HG03378 (cell line): ENCODE results near the gene ZNF343.

Experiments used
- ATAC-seq: cut with Tn5 transposase; IDR thresholded peaks from one replicate; pipeline ENCODE4 v1.9.1; 2021; ENCODE audit warnings: mild to moderate bottlenecking, moderate library complexity; ENCODE audit not compliant: unreplicated experiment

Gene ZNF343

DNA sequence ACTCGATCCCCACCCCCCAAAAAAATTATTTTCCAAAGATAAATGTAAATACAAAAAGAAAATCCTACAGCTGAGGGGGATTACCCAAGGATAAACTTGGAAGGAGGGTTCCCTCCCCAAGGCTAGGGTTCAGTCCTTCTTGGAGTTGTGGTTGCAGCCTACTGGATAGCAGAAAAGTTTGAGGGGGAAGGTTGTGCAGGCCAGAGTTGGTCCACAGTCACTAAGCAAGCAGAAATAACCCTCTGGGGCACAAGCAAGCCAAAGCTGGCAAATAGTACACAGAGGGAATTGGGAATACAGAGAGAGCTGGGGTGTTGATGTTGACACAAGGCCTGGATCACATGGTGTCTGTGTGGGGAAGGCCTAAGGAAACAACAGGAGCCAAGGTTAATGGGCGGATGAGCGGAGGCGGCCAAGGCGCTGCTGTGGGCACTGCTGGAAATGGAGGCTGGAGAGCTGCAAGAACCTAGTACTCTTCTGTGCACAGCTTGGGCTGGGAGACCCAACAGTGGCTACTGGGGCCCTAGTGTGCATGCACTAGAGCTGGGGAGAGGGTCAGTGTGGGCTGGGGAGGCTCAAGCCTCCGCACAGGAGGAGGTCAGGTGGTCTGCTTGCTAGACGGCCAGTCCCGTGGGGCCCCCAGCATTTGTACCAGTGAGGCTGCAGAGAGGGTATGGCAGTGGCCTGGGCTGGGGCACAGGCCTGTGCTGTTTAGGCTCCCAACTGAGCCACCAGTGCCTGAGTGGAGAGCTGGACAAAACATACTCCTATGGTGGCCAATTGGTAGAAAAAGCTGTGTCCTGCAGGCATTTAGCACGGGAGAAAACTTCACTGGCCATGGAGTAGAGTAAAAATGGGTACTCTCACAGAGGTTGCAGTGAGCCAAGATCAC lies 32.6 kb downstream of the ZNF343 start:
- no peak for ATAC-seq

DNA sequence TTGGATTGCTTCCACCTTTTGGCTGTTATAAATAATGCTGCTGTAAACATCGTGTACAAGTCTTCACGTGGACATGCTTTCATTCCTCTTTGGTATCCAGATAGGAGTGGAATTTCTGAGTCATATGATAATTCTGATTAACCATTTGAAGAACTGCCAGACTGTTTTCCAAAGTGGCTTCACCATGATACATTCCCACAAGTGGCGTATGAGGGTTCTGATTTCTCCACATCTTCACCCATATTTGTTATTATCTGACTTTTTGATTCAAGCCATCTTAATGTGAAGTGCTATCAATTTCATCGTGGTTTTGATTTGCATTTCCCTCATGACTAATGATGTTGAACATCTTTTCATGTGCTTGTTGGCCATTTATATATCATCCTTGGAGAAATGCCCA lies 35.2 kb downstream of the ZNF343 start:
- no peak for ATAC-seq

DNA sequence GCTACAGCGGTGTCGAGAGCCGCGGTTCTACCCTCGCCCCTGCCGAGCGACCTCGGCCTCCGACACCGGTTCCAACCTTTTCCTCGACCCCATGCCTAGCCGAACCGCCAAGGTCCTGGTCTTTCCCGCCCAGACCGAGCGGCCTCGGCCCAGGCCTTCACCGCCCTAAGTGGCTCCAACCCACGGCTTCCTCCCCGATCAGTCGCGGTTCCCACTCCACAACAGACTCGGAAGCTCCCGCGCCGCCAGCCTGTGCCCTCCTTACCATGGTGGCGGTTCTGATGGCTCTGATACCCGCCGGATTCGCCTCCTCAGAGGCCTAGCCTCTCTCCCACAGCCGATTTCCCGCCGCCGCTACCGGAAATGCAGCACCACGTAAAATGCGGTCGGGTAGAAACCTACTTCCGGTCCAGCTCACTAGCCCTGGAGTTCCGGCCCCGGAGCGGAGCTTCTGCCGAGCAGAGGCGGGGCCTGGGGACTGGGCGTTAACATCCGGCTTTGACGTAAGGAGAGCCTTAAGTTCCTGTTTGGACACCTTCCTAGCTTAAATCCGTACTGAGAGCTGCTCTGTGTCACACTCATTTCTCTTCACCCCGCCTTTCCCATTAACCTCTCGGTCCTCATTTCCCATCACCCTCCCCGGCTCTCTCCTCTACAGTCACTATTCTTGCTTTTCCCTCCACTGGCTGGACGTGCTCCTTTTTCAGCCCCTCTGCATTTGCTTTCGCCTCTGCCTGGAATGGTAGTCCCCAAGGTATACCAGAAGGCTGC lies 38.1 kb downstream of the ZNF343 start, which contains the start of gene SNRPB:
TSS of gene SNRPB (minus strand) at position 367 of the 771 bp plus-strand sequence. CDS start at position 268, 99 bp downstream.
- peak; percentile 95 for ATAC-seq

DNA sequence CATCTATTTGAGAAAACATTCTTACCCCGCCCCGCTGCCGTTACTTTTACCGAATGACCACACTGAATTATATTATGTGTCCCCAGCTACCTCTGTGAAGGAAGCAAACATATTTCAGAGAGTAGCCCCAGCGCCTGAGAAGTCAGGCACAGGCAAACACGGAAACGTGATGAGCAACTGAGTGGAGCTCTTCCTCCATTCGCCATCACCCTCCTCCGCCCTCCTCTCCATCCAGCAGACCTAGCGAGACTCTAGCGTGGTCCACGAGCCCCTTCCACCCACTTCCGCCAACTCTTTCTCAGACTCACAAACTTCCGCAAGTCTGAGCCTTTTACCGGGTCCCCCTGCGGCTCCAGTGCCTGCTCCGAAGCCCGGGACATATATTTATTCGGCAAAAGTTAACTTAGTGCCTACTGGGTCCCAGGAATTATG lies 38.7 kb downstream of the ZNF343 start:
- peak; percentile 8 for ATAC-seq

DNA sequence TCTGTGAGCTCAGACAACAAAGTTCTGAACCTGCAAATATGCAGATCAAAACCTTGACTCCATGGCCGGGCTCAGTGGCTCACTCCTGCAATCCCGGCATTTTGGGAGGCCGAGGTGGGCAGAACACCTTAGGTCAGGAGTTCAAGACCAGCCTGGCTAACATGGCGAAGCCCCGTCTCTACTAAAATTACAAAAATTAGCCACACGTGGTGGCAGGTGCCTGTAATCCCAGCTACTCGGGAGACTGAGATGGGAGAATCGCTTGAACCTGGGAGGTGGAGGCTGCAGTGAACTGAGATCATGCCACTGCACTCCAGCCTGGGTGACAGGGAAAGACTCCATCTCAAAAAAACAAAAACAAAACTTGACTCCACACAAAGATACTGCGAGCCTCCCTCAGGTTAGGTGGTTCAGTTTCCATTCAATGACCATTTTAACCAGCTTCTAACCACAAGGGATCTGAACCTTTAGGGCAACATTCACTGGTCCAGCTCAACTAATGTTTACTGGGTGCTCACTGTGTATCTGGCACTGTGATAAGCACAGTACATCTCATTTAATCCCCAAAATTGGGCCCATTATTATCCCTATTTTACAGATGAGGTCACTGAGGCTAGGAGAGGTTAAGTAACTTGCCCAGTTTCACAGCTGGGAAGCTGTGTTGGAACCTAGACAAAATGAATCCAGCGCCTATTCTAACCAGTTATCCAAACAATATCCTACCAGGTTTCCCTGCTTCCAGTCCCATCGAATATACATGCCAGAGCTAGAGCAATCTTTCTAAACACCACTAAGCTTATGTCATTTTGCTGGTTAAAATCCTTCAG lies 39.9 kb downstream of the ZNF343 start:
- ATAC-seq: no peak

DNA sequence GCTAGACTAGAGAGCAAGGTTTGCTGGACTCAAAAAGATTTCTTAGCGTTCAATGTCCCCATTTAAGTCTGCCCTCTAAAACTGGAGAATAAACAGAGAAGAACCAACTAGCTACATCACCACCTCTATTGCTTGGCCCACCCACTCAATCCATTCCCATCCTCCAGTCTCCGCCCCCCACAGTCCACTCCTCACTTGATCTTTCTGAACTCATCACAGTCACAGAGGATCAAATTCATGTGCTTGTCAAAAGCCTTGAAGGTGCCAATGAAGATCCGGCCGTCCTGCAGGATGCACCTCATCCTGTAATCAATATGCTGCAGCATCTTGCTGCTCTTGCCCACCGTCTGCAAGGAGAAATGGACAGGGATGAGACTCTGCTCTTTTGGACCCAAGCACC lies 41.3 kb downstream of the ZNF343 start:
- ATAC-seq: no peak

DNA sequence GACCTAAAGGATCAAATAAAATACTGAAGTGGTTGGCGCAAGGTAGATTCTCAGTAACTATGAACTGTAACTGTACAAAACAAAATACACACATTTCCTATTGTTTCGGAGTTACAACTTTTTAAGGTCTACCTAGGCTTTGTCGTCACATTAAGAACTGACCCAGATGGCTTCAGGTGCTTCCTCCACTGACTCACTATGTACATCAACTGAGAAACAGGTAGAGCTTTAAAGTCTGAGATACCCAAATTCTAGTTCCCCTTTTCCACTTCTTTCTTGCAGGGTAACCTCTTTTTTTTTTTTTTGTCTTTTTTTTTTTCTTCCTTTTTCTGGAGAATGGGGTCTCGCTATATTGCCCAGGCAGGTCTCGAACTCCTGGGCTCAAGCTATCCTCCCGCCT lies 43.6 kb downstream of the ZNF343 start:
- no peak for ATAC-seq

DNA sequence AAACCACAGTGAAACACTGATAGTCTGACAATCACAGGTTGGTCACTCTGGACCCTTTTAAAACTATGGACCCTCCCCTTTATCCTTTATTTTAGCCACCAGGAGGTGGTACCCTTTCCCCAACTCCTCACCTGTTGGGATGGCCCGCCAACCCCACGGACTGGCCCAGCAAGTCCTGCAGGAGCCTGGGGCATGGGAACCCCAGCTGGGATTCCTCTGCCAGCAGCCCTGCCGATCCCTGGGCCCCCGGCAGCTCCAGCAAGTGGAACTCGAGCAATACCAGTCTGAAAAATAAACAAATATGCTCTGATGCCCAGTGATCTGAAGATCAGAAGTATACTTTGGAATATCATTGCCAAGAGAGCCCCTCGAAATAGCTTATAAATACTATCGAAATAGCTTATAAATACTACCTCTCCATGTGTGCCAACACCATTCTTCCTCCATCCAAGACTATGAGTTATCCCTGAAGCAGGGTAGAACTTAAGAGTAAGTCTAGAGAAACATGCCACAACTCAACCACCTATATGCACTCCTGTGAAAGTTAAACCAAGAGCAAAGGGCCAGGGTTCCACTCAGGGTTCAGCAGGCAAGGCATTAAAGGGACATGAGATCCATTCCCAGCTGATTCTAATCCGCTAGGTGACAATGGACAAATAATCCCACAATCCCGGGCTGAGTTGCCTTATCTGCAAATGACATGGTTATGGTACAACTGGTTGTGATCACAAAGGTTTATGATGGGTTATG lies 44.9 kb downstream of the ZNF343 start:
- no peak for ATAC-seq

DNA sequence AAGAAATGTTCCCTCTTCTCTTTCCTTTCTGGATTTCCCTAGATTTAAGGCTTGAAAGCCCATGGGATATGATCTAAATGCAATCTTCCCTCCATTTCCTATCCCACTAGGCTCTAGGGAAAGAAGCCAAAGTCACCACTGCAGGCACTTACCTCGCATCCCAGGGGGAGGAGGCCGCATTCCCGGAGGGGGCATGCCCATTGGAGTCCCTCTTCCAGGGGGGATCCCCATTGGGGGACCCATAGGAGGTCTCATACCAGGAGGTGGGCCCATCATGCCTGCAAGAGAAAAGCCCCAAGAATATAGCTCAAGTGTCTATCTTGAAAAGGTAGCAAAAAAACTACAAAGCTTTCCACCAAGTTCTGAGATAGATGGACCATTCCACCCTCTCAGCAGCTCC lies 46.2 kb downstream of the ZNF343 start:
- ATAC-seq: no peak

DNA sequence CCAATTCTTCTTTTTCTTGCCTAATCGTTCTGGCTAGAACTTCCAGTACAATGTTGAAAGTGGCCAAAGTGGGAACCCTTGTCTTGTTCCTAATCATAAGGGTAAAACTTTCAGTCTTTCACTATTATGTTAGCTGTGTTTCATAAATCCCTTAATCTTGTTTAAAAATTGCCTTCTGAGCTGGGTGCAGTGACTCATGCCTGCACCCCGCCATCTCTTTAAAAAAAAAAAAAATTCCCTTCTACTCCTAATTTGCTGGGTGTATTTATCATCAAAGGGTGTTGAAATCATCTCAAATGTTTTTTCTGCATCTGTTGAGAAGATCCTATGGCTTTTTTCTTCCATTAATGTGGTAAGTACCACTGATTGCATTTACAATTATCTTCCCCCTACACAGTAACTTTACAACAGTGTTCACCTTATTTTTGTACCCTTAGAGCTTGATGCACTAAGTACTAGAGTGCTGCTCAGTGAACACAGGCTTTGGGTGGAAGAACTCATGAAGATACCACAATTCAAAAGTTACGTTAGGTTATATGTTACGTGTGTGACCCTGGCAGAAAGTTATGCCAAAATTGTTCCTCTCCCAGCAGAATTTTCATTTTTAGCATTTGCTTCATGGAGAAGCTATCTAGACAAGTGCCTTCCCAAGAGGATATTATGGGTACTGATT lies 47.8 kb downstream of the ZNF343 start:
- no peak for ATAC-seq

DNA sequence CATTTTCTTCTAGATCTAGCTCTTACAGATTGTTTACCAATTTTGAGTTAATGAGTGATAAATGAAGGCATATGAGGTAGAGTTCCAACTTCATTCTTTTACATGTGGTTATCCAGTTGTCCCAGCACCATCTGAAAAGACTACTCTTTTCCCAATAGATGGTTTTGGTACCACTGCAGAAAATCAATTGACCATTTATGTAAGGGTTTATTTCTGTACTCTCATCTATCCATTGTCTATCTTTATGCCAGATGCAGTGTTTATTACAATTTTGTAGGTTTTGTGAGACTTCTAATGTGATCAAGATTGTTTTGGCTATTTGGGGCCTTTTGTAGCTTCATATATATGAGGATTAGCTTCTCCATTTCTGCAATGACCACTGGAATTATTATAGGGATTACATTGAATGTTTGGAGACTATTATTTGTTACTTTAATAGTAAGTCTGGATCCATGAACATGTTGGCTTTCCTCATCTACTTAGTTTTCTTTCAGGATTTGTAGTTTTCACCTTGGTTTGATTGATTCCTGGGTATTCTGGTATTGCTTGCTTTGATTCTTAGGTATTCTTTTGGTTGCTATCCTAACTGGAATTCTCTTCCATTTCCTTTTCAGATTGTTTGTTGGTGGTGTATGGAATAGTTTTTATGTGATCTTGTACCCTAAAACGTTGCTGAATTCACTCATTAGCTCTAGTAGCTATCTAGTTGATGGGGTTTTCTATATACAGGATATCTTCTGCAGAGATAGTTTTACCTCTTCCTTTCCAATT lies 48.5 kb downstream of the ZNF343 start:
- ATAC-seq: no peak

DNA sequence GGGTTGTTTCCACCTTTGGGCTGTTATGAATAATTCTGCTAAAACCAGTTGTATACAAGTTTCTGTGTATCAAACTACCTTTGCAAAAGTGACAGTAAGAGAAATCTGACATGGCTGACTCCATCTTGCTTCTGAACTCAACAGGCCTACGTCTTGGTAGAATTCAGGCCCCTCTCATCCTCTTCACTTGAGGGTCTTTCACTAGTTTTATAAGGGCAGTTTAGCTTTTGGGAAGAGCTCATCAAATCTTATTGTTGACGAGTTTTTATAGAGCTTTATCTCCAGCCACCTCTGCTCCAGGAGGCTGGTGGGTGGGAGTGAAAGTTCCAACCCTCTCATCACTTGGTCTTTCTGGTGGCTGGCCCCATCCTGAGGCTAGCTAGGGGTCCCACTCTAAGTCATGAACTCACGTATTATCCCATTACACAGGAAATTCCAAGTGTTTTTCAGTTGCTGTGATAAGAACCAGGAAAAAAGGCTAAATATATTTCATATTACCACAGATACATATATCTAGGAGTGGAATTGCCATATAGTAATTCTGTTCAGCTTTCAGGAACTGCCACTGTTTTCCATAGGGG lies 49.7 kb downstream of the ZNF343 start:
- no peak for ATAC-seq

DNA sequence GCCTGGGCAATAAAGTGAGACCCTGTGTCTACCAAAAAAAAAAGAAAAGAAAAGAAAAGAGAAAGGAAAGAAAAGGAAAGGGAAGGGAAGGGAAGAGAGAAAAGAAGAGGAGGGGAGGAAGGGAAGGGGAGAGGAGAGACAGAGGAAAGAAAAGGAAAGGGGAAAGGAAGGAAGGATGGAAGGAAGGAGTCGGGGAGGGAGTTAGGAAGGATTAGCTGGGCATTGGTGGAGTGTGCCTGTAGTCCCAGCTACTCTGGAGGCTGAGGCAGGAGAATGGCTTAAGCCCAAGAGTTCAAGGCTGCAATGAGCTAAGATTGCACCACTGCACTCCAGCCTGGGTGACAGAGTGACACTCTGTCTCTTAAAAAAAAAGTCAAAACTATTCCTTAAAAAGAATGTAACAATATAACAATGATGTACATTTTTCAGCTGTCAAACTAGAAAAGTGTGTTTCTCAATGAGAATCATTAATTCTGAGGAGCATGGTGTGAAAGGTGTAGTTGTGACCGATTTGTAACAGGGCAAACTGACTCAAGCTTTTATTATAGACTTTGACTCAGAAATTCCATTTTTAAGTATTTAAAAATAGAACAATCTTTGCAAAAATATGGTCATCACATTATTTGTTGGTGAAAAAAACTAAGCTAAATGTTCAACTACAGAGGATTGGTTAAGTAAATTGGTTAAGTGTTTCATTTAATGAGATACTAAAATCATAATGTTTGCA lies 52.8 kb downstream of the ZNF343 start:
- ATAC-seq: no peak

DNA sequence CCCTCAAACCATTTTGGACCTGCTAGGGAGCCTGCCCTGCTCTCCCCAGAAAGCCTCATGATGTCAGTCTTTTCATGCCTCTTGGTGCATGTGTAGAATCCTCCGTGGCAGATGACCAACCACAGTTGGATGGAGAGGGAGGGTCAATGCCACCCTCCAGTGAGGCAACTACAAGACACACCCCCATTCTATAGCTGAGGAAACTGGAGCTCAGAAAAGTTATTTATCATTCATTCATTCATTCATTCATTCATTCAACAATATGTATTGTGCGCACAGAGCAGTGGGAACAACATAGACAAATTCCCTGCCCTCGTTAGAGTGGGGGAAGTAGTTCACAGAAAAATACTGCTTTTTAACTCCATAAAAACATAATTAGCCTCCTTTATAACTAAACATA lies 54.9 kb downstream of the ZNF343 start:
- ATAC-seq: no peak

DNA sequence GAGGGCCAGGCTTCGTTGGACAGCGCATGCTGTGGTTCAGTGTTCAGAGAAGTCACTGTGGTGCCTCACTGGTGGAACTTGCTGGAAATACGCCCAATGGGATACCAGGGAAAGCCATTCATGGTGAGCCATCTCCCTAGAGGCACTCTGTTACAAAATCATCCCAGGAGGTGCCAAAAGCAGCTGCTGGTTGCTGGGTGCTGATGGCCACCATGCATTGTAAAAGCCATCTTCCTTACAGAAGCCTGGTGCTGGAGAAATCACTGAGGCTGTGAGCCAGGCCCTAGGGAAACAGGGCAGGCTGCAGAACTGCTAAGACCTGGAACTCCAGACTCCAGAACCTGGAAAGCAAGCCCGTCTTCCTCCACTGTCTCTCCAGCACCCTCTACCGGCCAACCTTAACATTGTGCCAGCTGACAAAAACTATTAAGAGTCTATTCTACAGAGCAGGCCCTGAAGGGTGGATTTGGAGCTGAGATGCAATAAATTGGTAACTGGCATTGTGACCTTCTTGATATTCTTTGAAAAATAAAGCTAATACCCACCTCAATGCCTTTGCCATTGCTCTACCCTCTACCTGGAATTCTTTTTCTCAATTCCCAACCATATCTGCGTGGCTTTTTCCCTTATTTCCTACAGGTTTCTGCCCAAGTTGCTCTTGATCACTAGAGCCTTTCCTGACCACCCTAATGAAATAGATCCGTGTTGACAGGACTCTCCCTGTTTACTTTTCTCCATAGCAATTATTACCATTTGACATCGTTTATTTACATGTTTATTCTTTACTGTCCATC lies 56.6 kb downstream of the ZNF343 start:
- no peak for ATAC-seq

DNA sequence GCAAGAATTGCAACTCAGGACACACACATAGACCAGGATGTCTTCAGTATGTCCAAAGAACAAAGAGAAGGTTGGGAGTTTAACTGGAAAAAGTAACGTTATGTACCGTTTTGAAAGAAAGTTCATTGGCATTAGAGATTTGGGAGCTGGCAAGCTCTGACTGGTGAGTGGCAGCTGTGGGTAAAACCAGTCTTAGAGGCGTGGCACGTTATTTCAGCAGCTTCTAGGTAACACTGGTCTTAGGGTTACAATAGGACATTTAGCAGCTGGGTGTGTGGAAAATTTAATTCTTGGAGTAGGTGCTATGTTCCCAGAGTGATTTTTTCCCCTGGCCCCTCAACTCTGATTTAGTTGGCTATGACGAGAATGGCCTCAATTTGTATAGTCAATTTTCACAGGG lies 57.3 kb downstream of the ZNF343 start:
- no peak for ATAC-seq

DNA sequence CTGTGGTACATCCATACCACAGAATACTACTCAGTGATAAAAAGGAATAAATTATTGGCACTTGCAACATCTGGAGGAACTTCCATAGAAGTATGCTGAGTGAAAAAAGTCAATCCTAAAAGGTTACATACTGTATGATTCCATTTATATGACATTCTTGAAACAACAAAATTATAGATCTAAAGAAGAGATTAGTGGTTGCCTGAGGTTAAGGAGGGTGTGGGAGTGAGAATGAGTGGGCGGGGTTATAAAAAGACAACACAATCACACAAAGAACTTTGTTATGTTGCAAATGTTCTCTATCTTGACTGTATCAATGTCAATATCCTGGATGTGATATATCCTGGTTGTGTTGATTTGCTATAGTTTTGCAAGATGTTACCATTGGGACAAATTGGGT lies 59.3 kb downstream of the ZNF343 start:
- ATAC-seq: no peak
